SU-DHL-6 (cell line): ENCODE data around the gene P4HB.

Source experiments
- EZH2phosphoT487 ChIP-seq: fragments of 200-600 bp; sonication (generic), shearing (Covaris generic); conservative IDR thresholded peaks from 2 replicates; pipeline ENCODE4 v1.6.1; 2018; ENCODE audit warnings: mild to moderate bottlenecking, antibody characterized with exemption, low read length, moderate library complexity, mixed read lengths
- TF ChIP-seq, protein P1 (sequence below): fragments of 200-600 bp; sonication (generic); IDR thresholded peaks from one replicate; pipeline ENCODE4 v1.5.1; 2017; ENCODE audit warnings: antibody characterized with exemption, mild to moderate bottlenecking, low read length, moderate library complexity; ENCODE audit not compliant: insufficient read depth, poor library complexity, severe bottlenecking

DNA sequence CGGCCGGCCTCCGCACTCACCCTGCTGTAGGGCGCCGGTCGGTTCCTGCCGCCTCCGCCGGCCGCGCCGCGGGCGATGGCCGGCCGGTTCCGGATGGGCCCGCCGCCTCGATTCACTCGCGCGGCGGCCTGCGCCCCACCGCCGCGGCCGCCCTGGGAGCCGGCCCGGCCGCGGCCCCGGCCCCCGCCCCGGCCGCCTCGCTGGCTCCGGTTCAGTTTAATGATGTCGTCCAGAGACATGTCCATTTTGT, 30.9 kb upstream of the P4HB start:
- TF ChIP-seq, protein P1, sequence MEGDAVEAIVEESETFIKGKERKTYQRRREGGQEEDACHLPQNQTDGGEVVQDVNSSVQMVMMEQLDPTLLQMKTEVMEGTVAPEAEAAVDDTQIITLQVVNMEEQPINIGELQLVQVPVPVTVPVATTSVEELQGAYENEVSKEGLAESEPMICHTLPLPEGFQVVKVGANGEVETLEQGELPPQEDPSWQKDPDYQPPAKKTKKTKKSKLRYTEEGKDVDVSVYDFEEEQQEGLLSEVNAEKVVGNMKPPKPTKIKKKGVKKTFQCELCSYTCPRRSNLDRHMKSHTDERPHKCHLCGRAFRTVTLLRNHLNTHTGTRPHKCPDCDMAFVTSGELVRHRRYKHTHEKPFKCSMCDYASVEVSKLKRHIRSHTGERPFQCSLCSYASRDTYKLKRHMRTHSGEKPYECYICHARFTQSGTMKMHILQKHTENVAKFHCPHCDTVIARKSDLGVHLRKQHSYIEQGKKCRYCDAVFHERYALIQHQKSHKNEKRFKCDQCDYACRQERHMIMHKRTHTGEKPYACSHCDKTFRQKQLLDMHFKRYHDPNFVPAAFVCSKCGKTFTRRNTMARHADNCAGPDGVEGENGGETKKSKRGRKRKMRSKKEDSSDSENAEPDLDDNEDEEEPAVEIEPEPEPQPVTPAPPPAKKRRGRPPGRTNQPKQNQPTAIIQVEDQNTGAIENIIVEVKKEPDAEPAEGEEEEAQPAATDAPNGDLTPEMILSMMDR: no peak
- no peak for TF ChIP-seq EZH2phosphoT487
